ENCODE measurements around the gene AKT2. TPM values are rescaled to one million over a fixed set of nuclear protein-coding genes. Genes with fewer than 3 reads are reported as not detected.

AKT2 gene
- polyA plus RNA-seq, 2 of the 4 experiments (the other 2 are of a cell fraction) = 136 to 159 TPM

DNA sequence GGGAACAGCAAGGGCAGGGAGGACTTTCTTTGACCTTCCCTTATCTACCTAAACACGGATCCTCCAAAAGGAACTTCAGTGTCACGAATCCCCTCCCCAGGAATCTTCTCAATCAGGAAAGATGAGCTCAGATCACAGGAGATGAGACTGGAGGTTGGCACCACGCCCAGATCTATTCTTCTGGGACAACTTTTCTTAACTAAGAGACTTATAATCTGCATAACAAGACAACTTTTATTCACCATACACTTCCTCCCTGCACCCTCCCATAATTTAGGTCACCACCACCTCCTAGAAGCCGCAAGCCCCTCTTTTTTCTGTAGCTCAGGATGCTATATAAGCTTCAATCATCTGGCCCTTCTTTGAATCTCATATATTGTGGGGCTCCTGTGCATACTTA, 19.2 kb upstream of the AKT2 start:
- no peak for DNase-seq (ENCODE audit: low read depth in 1 of 2, low spot score in 1 of 2)
- no peak overlapping the region for H3K4me2 ChIP-seq
- TF ChIP-seq ESRRA (IDR thresholded peaks at IDR 0.05; ENCODE audit: borderline replicate concordance, low read length) (no peak), HOXA7 (CRISPR knock-in tag; IDR thresholded peaks at IDR 0.05) (no peak), NPAS2 (CRISPR knock-in tag; IDR thresholded peaks at IDR 0.05; ENCODE audit: borderline replicate concordance) (no peak), MYC (IDR thresholded peaks at IDR 0.05; ENCODE audit: borderline replicate concordance, low read length) (no peak), POLR2AphosphoS2 (conservative IDR thresholded peaks at IDR 0.05; ENCODE audit: low read length) (no peak), FOSL2 (IDR thresholded peaks at IDR 0.05) (no peak), FOSL2 (CRISPR knock-in tag; IDR thresholded peaks at IDR 0.05) (no peak), EP300 (IDR thresholded peaks at IDR 0.05) (no peak), JUN (IDR thresholded peaks at IDR 0.05) (no peak), FOSB (CRISPR knock-in tag; IDR thresholded peaks at IDR 0.05) (no peak), CEBPB (IDR thresholded peaks at IDR 0.05) (no peak)
- TF ChIP-seq, protein P1, sequence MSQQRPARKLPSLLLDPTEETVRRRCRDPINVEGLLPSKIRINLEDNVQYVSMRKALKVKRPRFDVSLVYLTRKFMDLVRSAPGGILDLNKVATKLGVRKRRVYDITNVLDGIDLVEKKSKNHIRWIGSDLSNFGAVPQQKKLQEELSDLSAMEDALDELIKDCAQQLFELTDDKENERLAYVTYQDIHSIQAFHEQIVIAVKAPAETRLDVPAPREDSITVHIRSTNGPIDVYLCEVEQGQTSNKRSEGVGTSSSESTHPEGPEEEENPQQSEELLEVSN (IDR thresholded peaks at IDR 0.05; ENCODE audit: borderline replicate concordance, low read depth) = no peak
- TF ChIP-seq, protein P2, sequence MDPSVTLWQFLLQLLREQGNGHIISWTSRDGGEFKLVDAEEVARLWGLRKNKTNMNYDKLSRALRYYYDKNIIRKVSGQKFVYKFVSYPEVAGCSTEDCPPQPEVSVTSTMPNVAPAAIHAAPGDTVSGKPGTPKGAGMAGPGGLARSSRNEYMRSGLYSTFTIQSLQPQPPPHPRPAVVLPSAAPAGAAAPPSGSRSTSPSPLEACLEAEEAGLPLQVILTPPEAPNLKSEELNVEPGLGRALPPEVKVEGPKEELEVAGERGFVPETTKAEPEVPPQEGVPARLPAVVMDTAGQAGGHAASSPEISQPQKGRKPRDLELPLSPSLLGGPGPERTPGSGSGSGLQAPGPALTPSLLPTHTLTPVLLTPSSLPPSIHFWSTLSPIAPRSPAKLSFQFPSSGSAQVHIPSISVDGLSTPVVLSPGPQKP (IDR thresholded peaks at IDR 0.05; ENCODE audit: low read depth, low read length) = no peak
- no peaks in the 10 kb centered on the region for H3K9me3 ChIP-seq
- H3K4me1 ChIP-seq = no peaks in the 10 kb centered on the region
- FAIRE-seq = no peak
- CTCF ChIA-PET = interaction anchor here (0.6 to 8.7 kb wide), 44 partner anchors 10 to 530 kb away, joined by 3 to 142 read pairs (median 6); partner anchors contain the start of genes AKT2, BLVRB, PRX and SERTAD1
- 49% methylated on average over 4 of the region's 4 CpGs for WGBS (ENCODE audit: missing lambda C conversion rate)
- POLR2A ChIA-PET = interaction anchor here (1.5 to 1.9 kb wide), 2 partner anchors 99 to 139 kb away, joined by 5 to 9 read pairs; no protein-coding TSS in a partner anchor
- H3K27ac ChIP-seq = no peak overlapping the region
- ATAC-seq = no peak
- H3K4me3 ChIP-seq = no peak overlapping the region

DNA sequence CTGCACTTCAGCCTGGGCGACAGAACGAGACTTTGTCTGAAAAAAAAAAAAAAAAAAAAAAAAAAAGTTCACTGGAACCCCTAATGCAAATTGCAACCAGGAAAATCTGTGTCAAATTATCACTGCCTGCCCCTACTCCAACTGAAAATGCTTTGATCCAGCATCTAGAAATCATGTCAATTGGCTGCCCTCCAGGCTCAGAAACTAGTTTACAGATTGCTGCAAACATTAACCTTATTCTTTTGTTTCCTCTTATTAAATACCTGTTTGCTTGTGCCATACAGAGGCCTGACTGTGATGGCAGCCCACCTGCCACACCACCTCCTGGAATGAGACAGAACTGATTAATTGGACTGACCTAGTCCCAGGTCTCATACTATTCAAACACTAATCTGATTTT, 18.6 kb upstream of the AKT2 start:
- ATAC-seq (no peak), DNase-seq (ENCODE audit: low read depth in 1 of 2, low spot score in 1 of 2) (no peak), FAIRE-seq (no peak)
- no peak overlapping the region for H3K4me3 ChIP-seq
- no peak overlapping the region for H3K27ac ChIP-seq
- CTCF ChIA-PET = interaction anchor here (0.6 to 8.7 kb wide), 26 partner anchors 10 to 1053 kb away, joined by 3 to 142 read pairs (median 15); partner anchors contain the start of genes AKT2, BLVRB and PRX
- H3K4me2 ChIP-seq = no peak overlapping the region
- TF ChIP-seq TP53 (CRISPR knock-in tag; IDR thresholded peaks at IDR 0.05) = no peak
- TF ChIP-seq, protein P3, sequence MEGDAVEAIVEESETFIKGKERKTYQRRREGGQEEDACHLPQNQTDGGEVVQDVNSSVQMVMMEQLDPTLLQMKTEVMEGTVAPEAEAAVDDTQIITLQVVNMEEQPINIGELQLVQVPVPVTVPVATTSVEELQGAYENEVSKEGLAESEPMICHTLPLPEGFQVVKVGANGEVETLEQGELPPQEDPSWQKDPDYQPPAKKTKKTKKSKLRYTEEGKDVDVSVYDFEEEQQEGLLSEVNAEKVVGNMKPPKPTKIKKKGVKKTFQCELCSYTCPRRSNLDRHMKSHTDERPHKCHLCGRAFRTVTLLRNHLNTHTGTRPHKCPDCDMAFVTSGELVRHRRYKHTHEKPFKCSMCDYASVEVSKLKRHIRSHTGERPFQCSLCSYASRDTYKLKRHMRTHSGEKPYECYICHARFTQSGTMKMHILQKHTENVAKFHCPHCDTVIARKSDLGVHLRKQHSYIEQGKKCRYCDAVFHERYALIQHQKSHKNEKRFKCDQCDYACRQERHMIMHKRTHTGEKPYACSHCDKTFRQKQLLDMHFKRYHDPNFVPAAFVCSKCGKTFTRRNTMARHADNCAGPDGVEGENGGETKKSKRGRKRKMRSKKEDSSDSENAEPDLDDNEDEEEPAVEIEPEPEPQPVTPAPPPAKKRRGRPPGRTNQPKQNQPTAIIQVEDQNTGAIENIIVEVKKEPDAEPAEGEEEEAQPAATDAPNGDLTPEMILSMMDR (IDR thresholded peaks at IDR 0.05) = no peak
- no peak for TF ChIP-seq ESRRA (IDR thresholded peaks at IDR 0.05; ENCODE audit: borderline replicate concordance, low read length)
- no peak for TF ChIP-seq ZFP36 (IDR thresholded peaks at IDR 0.05; ENCODE audit: borderline replicate concordance, partially characterized antibody)
- TF ChIP-seq ZSCAN20 (CRISPR knock-in tag; IDR thresholded peaks at IDR 0.05) = no peak
- no peak for TF ChIP-seq JUNB (IDR thresholded peaks at IDR 0.05)
- no peak for TF ChIP-seq ZNF302 (CRISPR knock-in tag; IDR thresholded peaks at IDR 0.05)
- TF ChIP-seq MYC (IDR thresholded peaks at IDR 0.05; ENCODE audit: borderline replicate concordance, low read length) = no peak
- TF ChIP-seq, protein P4, sequence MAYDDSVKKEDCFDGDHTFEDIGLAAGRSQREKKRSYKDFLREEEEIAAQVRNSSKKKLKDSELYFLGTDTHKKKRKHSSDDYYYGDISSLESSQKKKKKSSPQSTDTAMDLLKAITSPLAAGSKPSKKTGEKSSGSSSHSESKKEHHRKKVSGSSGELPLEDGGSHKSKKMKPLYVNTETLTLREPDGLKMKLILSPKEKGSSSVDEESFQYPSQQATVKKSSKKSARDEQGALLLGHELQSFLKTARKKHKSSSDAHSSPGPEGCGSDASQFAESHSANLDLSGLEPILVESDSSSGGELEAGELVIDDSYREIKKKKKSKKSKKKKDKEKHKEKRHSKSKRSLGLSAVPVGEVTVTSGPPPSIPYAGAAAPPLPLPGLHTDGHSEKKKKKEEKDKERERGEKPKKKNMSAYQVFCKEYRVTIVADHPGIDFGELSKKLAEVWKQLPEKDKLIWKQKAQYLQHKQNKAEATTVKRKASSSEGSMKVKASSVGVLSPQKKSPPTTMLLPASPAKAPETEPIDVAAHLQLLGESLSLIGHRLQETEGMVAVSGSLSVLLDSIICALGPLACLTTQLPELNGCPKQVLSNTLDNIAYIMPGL (CRISPR knock-in tag; IDR thresholded peaks at IDR 0.05; ENCODE audit: borderline replicate concordance) = no peak
- no peak for TF ChIP-seq RARB (CRISPR knock-in tag; IDR thresholded peaks at IDR 0.05)
- no peak for TF ChIP-seq HES2 (IDR thresholded peaks at IDR 0.05)
- TF ChIP-seq KDM1A (IDR thresholded peaks at IDR 0.05; ENCODE audit: low read depth) = no peak
- TF ChIP-seq, protein P2 (IDR thresholded peaks at IDR 0.05; ENCODE audit: low read depth, low read length) = no peak
- no peak for TF ChIP-seq JUN (IDR thresholded peaks at IDR 0.05)
- TF ChIP-seq ZC3H11A (IDR thresholded peaks at IDR 0.05) = no peak
- no peak for TF ChIP-seq SREBF2 (IDR thresholded peaks at IDR 0.05)
- TF ChIP-seq CHD2 (IDR thresholded peaks at IDR 0.05; ENCODE audit: low read length, partially characterized antibody) = no peak
- WGBS (ENCODE audit: missing lambda C conversion rate) = 96% methylated on average over 2 of the region's 2 CpGs
- H3K9me3 ChIP-seq = no peaks in the 10 kb centered on the region
- no peaks in the 10 kb centered on the region for H3K4me1 ChIP-seq
- POLR2A ChIA-PET = interaction anchor here (1.9 kb wide), 1 partner anchor 100 kb away, joined by 5 read pairs; no protein-coding TSS in a partner anchor
